Measurements from ENCODE around the gene RICTOR. TPM values are rescaled to one million over a fixed set of nuclear protein-coding genes. Genes with fewer than 3 reads are reported as not detected.
A peak's percentile ranks its signal among the peaks of the same experiment; 100 is the strongest.

Gene RICTOR
- total RNA-seq, 2 donors from 2014 or later: 35.1 to 84.8 TPM

- Mint-ChIP-seq H3K27me3 (peaks cover 10% of the 10 kb centered on the region), H3K4me3 (peak overlapping the region; percentile 97), H3K36me3 (ENCODE audit: low read depth) (peaks cover 16% of the 10 kb centered on the region), H3K27ac (no peak overlapping the region), H3K4me1 (peaks cover 9% of the 10 kb centered on the region), H3K9me3 (no peaks in the 10 kb centered on the region)
- no peak for ATAC-seq (replicated peaks)
These were observed 2.8 kb upstream of the RICTOR start for GRCh38 chr5:39076757-39077728.

- Mint-ChIP-seq H3K27ac (peak overlapping the region; percentile 84), H3K9me3 (no peaks in the 10 kb centered on the region), H3K27me3 (peaks cover 10% of the 10 kb centered on the region), H3K36me3 (ENCODE audit: low read depth) (peaks cover 24% of the 10 kb centered on the region), H3K4me3 (peak overlapping the region; percentile 97), H3K4me1 (peaks cover 14% of the 10 kb centered on the region)
- ATAC-seq (replicated peaks): no peak
These were observed 2.0 kb upstream of the RICTOR start for GRCh38 chr5:39076101-39076756.

GRCh38 chr5:39073767-39074016 lies 507 bp downstream of the RICTOR start:
- Mint-ChIP-seq H3K27me3 (peaks cover 3% of the 10 kb centered on the region), H3K4me3 (peak overlapping the region; percentile 97), H3K4me1 (peaks cover 24% of the 10 kb centered on the region), H3K9me3 (no peaks in the 10 kb centered on the region), H3K36me3 (ENCODE audit: low read depth) (peaks cover 45% of the 10 kb centered on the region), H3K27ac (peak overlapping the region; percentile 87)
- ATAC-seq (replicated peaks): peak; percentile 20

GRCh38 chr5:39072925-39073766 lies 1.1 kb downstream of the RICTOR start:
- H3K4me1 Mint-ChIP-seq: peaks cover 28% of the 10 kb centered on the region
- H3K4me3 Mint-ChIP-seq: peak overlapping the region; percentile 97
- no peaks in the 10 kb centered on the region for H3K27me3 Mint-ChIP-seq
- H3K9me3 Mint-ChIP-seq: no peaks in the 10 kb centered on the region
- H3K36me3 Mint-ChIP-seq (ENCODE audit: low read depth): peaks cover 51% of the 10 kb centered on the region
- ATAC-seq (replicated peaks): peak; percentile 58
- H3K27ac Mint-ChIP-seq: peak overlapping the region; percentile 87

GRCh38 chr5:39068099-39068498 lies 6.1 kb downstream of the RICTOR start:
- H3K27ac Mint-ChIP-seq: no peak overlapping the region
- H3K36me3 Mint-ChIP-seq (ENCODE audit: low read depth): peaks cover 77% of the 10 kb centered on the region
- peaks cover 50% of the 10 kb centered on the region for H3K4me1 Mint-ChIP-seq
- no peaks in the 10 kb centered on the region for H3K27me3 Mint-ChIP-seq
- ATAC-seq (replicated peaks): no peak
- peaks cover 11% of the 10 kb centered on the region for H3K9me3 Mint-ChIP-seq
- H3K4me3 Mint-ChIP-seq: no peak overlapping the region

- peaks cover 57% of the 10 kb centered on the region for H3K36me3 Mint-ChIP-seq (ENCODE audit: low read depth)
- H3K4me3 Mint-ChIP-seq: peak overlapping the region; percentile 11
- peaks cover 52% of the 10 kb centered on the region for H3K4me1 Mint-ChIP-seq
- H3K9me3 Mint-ChIP-seq: peaks cover 11% of the 10 kb centered on the region
- no peak overlapping the region for H3K27ac Mint-ChIP-seq
- no peaks in the 10 kb centered on the region for H3K27me3 Mint-ChIP-seq
- no peak for ATAC-seq (replicated peaks)
These were observed 9.7 kb downstream of the RICTOR start for GRCh38 chr5:39064450-39064849.

GRCh38 chr5:39063037-39063436 lies 11.2 kb downstream of the RICTOR start:
- Mint-ChIP-seq H3K36me3 (ENCODE audit: low read depth) (peaks cover 43% of the 10 kb centered on the region), H3K27ac (no peak overlapping the region), H3K9me3 (peaks cover 11% of the 10 kb centered on the region), H3K27me3 (no peaks in the 10 kb centered on the region), H3K4me1 (peaks cover 48% of the 10 kb centered on the region), H3K4me3 (no peak overlapping the region)
- no peak for ATAC-seq (replicated peaks)

- Mint-ChIP-seq H3K36me3 (ENCODE audit: low read depth) (peaks cover 38% of the 10 kb centered on the region), H3K9me3 (peaks cover 9% of the 10 kb centered on the region), H3K4me3 (no peak overlapping the region), H3K4me1 (peaks cover 46% of the 10 kb centered on the region), H3K27ac (no peak overlapping the region), H3K27me3 (no peaks in the 10 kb centered on the region)
- no peak for ATAC-seq (replicated peaks)
These were observed 11.7 kb downstream of the RICTOR start for GRCh38 chr5:39062530-39062929.

- ATAC-seq (replicated peaks): no peak
- Mint-ChIP-seq H3K27ac (no peak overlapping the region), H3K9me3 (peaks cover 6% of the 10 kb centered on the region), H3K4me3 (no peak overlapping the region), H3K36me3 (ENCODE audit: low read depth) (peaks cover 34% of the 10 kb centered on the region), H3K27me3 (no peaks in the 10 kb centered on the region), H3K4me1 (peaks cover 44% of the 10 kb centered on the region)
These were observed 12.1 kb downstream of the RICTOR start for GRCh38 chr5:39062104-39062503.

- Mint-ChIP-seq H3K9me3 (no peaks in the 10 kb centered on the region), H3K36me3 (ENCODE audit: low read depth) (peaks cover 28% of the 10 kb centered on the region), H3K4me1 (peaks cover 37% of the 10 kb centered on the region), H3K4me3 (no peak overlapping the region), H3K27me3 (no peaks in the 10 kb centered on the region), H3K27ac (no peak overlapping the region)
- no peak for ATAC-seq (replicated peaks)
These were observed 15.1 kb downstream of the RICTOR start for GRCh38 chr5:39059064-39059463.

- H3K4me1 Mint-ChIP-seq: peaks cover 34% of the 10 kb centered on the region
- peaks cover 28% of the 10 kb centered on the region for H3K36me3 Mint-ChIP-seq (ENCODE audit: low read depth)
These were observed 15.8 kb downstream of the RICTOR start for GRCh38 chr5:39058178-39058921.

GRCh38 chr5:39057734-39058133 lies 16.5 kb downstream of the RICTOR start:
- Mint-ChIP-seq H3K27ac (no peak overlapping the region), H3K9me3 (no peaks in the 10 kb centered on the region), H3K4me1 (peaks cover 31% of the 10 kb centered on the region), H3K36me3 (ENCODE audit: low read depth) (peaks cover 25% of the 10 kb centered on the region), H3K27me3 (no peaks in the 10 kb centered on the region), H3K4me3 (peak overlapping the region; percentile 41)
- no peak for ATAC-seq (replicated peaks)

More at GRCh38 chr5:39058178-39058921, 15.8 kb downstream of the RICTOR start:
- Mint-ChIP-seq H3K9me3 (no peaks in the 10 kb centered on the region), H3K27me3 (no peaks in the 10 kb centered on the region), H3K27ac (no peak overlapping the region), H3K4me3 (peak overlapping the region; percentile 41)
- no peak for ATAC-seq (replicated peaks)

GRCh38 chr5:39055768-39056398 lies 18.3 kb downstream of the RICTOR start:
- no peaks in the 10 kb centered on the region for H3K9me3 Mint-ChIP-seq
- no peak for ATAC-seq (replicated peaks)
- H3K4me3 Mint-ChIP-seq: no peak overlapping the region
- H3K36me3 Mint-ChIP-seq (ENCODE audit: low read depth): peaks cover 20% of the 10 kb centered on the region
- no peaks in the 10 kb centered on the region for H3K27me3 Mint-ChIP-seq
- H3K4me1 Mint-ChIP-seq: peaks cover 34% of the 10 kb centered on the region
- no peak overlapping the region for H3K27ac Mint-ChIP-seq
